ENCODE data around the gene LRMDA. TPM values are rescaled to one million over a fixed set of nuclear protein-coding genes. Genes with fewer than 3 reads are reported as not detected.

LRMDA gene
- total RNA-seq, 4 donors from 2014 or later: 12.0 to 15.9 (median 13.9) TPM

- no peak for DNase-seq (ENCODE audit: low spot score)
- ATAC-seq (ENCODE audit: low FRiP score): no peak
- TF ChIP-seq, protein P1, sequence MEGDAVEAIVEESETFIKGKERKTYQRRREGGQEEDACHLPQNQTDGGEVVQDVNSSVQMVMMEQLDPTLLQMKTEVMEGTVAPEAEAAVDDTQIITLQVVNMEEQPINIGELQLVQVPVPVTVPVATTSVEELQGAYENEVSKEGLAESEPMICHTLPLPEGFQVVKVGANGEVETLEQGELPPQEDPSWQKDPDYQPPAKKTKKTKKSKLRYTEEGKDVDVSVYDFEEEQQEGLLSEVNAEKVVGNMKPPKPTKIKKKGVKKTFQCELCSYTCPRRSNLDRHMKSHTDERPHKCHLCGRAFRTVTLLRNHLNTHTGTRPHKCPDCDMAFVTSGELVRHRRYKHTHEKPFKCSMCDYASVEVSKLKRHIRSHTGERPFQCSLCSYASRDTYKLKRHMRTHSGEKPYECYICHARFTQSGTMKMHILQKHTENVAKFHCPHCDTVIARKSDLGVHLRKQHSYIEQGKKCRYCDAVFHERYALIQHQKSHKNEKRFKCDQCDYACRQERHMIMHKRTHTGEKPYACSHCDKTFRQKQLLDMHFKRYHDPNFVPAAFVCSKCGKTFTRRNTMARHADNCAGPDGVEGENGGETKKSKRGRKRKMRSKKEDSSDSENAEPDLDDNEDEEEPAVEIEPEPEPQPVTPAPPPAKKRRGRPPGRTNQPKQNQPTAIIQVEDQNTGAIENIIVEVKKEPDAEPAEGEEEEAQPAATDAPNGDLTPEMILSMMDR (IDR thresholded peaks at IDR 0.05): no peak
These were observed 4.5 kb upstream of the LRMDA start for GRCh38 chr10:75426880-75427279.

- DNase-seq (ENCODE audit: low spot score): no peak
- ATAC-seq (ENCODE audit: low FRiP score): no peak
- TF ChIP-seq, protein P1 (IDR thresholded peaks at IDR 0.05): no peak
These were observed 3.5 kb upstream of the LRMDA start for GRCh38 chr10:75427951-75428350.

- DNase-seq (ENCODE audit: low spot score): no peak
- ATAC-seq (ENCODE audit: low FRiP score): peak; percentile 43
- TF ChIP-seq, protein P1 (IDR thresholded peaks at IDR 0.05): no peak
These were observed 2.8 kb upstream of the LRMDA start for GRCh38 chr10:75428434-75429158.

DNA sequence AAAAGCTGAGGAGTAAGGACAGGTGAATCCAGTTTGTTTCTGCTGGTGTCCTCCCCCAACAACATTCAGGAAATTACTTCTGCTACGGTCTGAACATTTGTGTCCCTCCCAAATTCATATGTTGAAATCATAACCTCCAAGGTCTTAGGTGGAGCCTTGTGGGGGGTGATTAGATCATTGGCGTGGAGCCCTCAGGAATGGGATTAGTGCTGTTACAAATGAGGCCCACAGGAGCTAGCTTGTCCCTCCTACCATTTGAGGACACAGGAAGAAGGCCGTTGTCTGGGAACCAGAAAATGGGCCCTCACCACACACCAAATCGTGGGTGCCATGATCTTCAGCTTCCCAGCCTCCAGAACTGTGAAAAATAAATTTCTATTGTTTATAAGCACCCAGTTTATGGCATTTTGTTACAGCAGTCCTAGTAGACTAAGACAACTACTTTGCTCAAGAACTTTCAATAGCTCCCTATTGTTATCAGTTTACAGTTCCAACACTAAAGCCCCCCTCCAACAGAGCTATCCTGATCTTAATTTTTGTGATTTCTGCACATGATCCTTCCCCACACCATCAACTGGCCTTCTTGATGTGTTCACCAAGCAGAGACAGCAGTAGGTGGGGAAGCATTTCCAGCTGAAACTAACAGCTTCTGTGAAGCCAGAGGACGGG is 2.1 kb upstream of the LRMDA start:
- TF ChIP-seq, protein P1 (IDR thresholded peaks at IDR 0.05): no peak
- no peak for DNase-seq (ENCODE audit: low spot score)

DNA sequence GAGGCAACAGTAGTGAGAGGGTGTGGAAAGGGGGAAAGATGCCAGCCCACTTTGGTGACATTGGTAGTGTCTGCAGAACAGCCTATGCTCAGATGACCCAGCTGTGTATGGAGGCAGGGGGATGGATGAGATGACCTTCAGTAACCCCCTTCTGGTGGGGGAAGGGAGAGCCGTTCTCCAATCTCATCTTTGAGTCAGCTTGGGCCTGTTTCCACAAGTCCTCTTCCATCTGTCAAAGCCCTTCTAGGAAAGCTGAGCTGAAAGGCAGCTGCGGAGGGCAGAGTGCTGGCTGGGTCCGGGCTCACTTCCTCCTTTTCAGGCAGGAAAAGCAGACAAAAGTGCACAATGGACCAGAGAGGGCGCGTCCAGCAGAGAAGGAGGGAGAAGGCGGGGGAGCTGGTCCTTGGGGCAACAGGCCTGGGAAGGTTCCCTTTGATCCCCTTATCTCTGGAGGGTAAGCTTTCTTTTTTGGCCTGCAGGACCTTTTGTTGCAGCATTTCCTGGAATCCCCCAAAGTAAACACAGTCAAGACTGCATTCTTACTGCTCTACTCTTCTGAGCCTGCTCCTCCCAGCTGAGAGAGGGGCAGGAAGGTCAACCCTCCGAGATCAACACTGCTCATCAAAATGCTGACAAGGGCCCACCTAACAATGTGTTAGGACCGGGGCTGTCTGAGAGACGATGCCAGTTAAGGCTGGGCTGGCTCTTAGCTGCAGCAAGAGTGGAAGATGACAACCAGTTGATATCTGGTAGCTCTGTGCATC is 1.2 kb upstream of the LRMDA start:
- ATAC-seq (ENCODE audit: low FRiP score): peak; percentile 36
- DNase-seq (ENCODE audit: low spot score): no peak
- TF ChIP-seq, protein P1 (IDR thresholded peaks at IDR 0.05): no peak

More for the DNA sequence above, 2.1 kb upstream of the LRMDA start:
- no peak for ATAC-seq (ENCODE audit: low FRiP score)

GRCh38 chr10:75432176-75432575 is 752 bp downstream of the LRMDA start:
- TF ChIP-seq, protein P1 (IDR thresholded peaks at IDR 0.05): no peak
- DNase-seq (ENCODE audit: low spot score) (no peak), ATAC-seq (ENCODE audit: low FRiP score) (no peak)

Data from omental fat pad (tissue), 4 donors.